T47D (cell line): ENCODE results near the gene CMBL.

ENCODE experiments used
- DNase-seq, 2 experiments: peaks; one replicate each; pipeline versions ENCODE4 v3.0.0 to v3.0.0-alpha.2; 2011 to 2012; ENCODE audit warnings: low read depth in 1 of 2, low spot score in 1 of 2
- JUND ChIP-seq: IDR thresholded peaks from 2 replicates; pipeline ENCODE4 v1.6.1; 2012; ENCODE audit warnings: low read depth
- in situ Hi-C: cut with HindIII; loops from 2 replicates; pipeline ENCODE4 v1.10.0; 2016; ENCODE audit warnings: low sequenced_read_pairs, low pct_unique_long_range_greater_than_20kb

The CMBL gene

GRCh38 chr5:10246761-10247160, 60.9 kb downstream of the CMBL start:
- no peak for DNase-seq
- TF ChIP-seq JUND = no peak
- in situ Hi-C loops = no loop called here

- in situ Hi-C loops = no loop called here
- TF ChIP-seq JUND = no peak
Measured at GRCh38 chr5:10244342-10244944, 63.3 kb downstream of the CMBL start.

GRCh38 chr5:10243660-10244240, 64.0 kb downstream of the CMBL start:
- in situ Hi-C loops = no loop called here
- no peak for TF ChIP-seq JUND
- no peak for DNase-seq

More at GRCh38 chr5:10244342-10244944, 63.3 kb downstream of the CMBL start:
- no peak for DNase-seq

GRCh38 chr5:10235350-10235749, 72.4 kb downstream of the CMBL start:
- no peak for DNase-seq
- in situ Hi-C loops = no loop called here
- TF ChIP-seq JUND = no peak

GRCh38 chr5:10233505-10233904, 74.2 kb downstream of the CMBL start:
- peak in 1 of 2 experiments; percentile 42 for DNase-seq
- TF ChIP-seq JUND = no peak
- in situ Hi-C loops = no loop called here

GRCh38 chr5:10233011-10233410, 74.7 kb downstream of the CMBL start:
- in situ Hi-C loops = no loop called here
- no peak for TF ChIP-seq JUND
- no peak for DNase-seq

GRCh38 chr5:10232386-10232785, 75.3 kb downstream of the CMBL start:
- in situ Hi-C loops = no loop called here
- DNase-seq = no peak
- TF ChIP-seq JUND = no peak

GRCh38 chr5:10229306-10230048, 78.2 kb downstream of the CMBL start:
- no peak for TF ChIP-seq JUND
- peak in 1 of 2 experiments; percentile 6 for DNase-seq
- in situ Hi-C loops = no loop called here

GRCh38 chr5:10228288-10228687, 79.4 kb downstream of the CMBL start:
- DNase-seq = no peak
- TF ChIP-seq JUND = no peak
- in situ Hi-C loops = no loop called here
